Hepatocyte (in vitro differentiated cells): ENCODE data around the gene WIPF3. TPM values are rescaled to one million over a fixed set of nuclear protein-coding genes. Genes with fewer than 3 reads are reported as not detected.

ENCODE experiments used
- DNase-seq: peaks from one replicate; pipeline ENCODE4 v3.0.0-alpha.2; 2016; ENCODE audit warnings: low spot score
- H2AFZ ChIP-seq: fragments of 200-600 bp; sonication (generic); 2 replicates; pipeline ENCODE4 v1.6.0; 2016; ENCODE audit warnings: antibody characterized with exemption, mild to moderate bottlenecking
- H3K27ac ChIP-seq: fragments of 200-600 bp; sonication (generic); 2 replicates; pipeline ENCODE4 v1.5.1; 2016; ENCODE audit warnings: mild to moderate bottlenecking
- H3K27me3 ChIP-seq: fragments of 200-600 bp; sonication (generic); 2 replicates; pipeline ENCODE4 v1.6.1; 2016
- H3K36me3 ChIP-seq: fragments of 200-600 bp; sonication (generic); replicated peaks from 2 replicates; pipeline ENCODE4 v1.5.1; 2016; ENCODE audit warnings: low read depth; ENCODE audit not compliant: insufficient read depth
- H3K4me1 ChIP-seq: fragments of 200-600 bp; sonication (generic); 2 replicates; pipeline ENCODE4 v1.5.1; 2016; ENCODE audit warnings: mild to moderate bottlenecking, moderate library complexity; ENCODE audit not compliant: insufficient read depth
- H3K4me2 ChIP-seq: fragments of 200-600 bp; sonication (generic); 2 replicates; pipeline ENCODE4 v1.6.0; 2016
- H3K4me3 ChIP-seq: fragments of 200-600 bp; sonication (generic); 2 replicates; pipeline ENCODE4 v1.5.1; 2016; ENCODE audit warnings: mild to moderate bottlenecking
- H3K79me2 ChIP-seq: fragments of 200-600 bp; sonication (generic); 2 replicates; pipeline ENCODE4 v1.6.0; 2017; ENCODE audit warnings: mild to moderate bottlenecking
- H3K9me2 ChIP-seq: fragments of 200-600 bp; sonication (generic); replicated peaks from 2 replicates; pipeline ENCODE4 v1.6.0; 2017; ENCODE audit warnings: mild to moderate bottlenecking; ENCODE audit not compliant: insufficient read depth
- H3K9me3 ChIP-seq: fragments of 200-600 bp; sonication (generic); 2 replicates; pipeline ENCODE4 v1.5.1; 2016; ENCODE audit warnings: low read depth, mild to moderate bottlenecking
- H4K20me1 ChIP-seq: fragments of 200-600 bp; sonication (generic); 2 replicates; pipeline ENCODE4 v1.6.0; 2016; ENCODE audit warnings: mild to moderate bottlenecking; ENCODE audit not compliant: insufficient read depth, poor library complexity, severe bottlenecking
- CTCF ChIP-seq: fragments of 200-600 bp; sonication (generic); IDR thresholded peaks from 2 replicates; pipeline ENCODE4 v1.5.1; 2016; ENCODE audit warnings: antibody characterized with exemption, mild to moderate bottlenecking; ENCODE audit not compliant: poor library complexity
- EZH2 ChIP-seq: fragments of 200-600 bp; sonication (generic); IDR thresholded peaks from 2 replicates; pipeline ENCODE4 v1.6.1; 2016; ENCODE audit warnings: antibody characterized with exemption, mild to moderate bottlenecking, borderline replicate concordance
- EZH2phosphoT487 ChIP-seq: fragments of 200-600 bp; sonication (generic); IDR thresholded peaks from one replicate; pipeline ENCODE4 v1.6.1; 2018; ENCODE audit warnings: antibody characterized with exemption, mild to moderate bottlenecking, low read depth, moderate library complexity; ENCODE audit not compliant: unreplicated experiment, severe bottlenecking
- WGBS: methylation state at CpG from one replicate; pipeline ENCODE4 v1.1.6; 2016; ENCODE audit warnings: low lambda C conversion rate; ENCODE audit errors: missing lambda C conversion rate; 5-methylcytosine and 5-hydroxymethylcytosine counted together
- polyA plus RNA-seq: library from polyadenylated mRNA; unstranded; fragments of >200 nt; fragmentation: Nextera tagmentation; extraction: Ambion mirVana; gene quantifications from 2 replicates; pipeline ENCODE4 v1.2.1, GENCODE V29; 2016
- total RNA-seq: library from RNA; depleted of rRNA; stranded (reverse); fragments of >200 nt; gene quantifications from 2 replicates; pipeline ENCODE4 v1.2.3, GENCODE V29; 2014

Gene WIPF3
- total and polyA plus RNA-seq, 2 experiments from 2014 or later: 0.98 to 2.4 TPM

GRCh38 chr7:29866490-29866930 is 60.2 kb downstream of the WIPF3 start:
- no peak overlapping the region for H3K4me3 ChIP-seq
- H3K9me3 ChIP-seq: no peaks in the 10 kb centered on the region
- H3K4me2 ChIP-seq: no peak overlapping the region
- TF ChIP-seq CTCF: no peak
- TF ChIP-seq EZH2: no peak
- TF ChIP-seq EZH2phosphoT487: no peak
- H3K27me3 ChIP-seq: no peaks in the 10 kb centered on the region
- H3K27ac ChIP-seq: no peak overlapping the region
- no peaks in the 10 kb centered on the region for H3K36me3 ChIP-seq
- no peaks in the 10 kb centered on the region for H3K79me2 ChIP-seq
- no peaks in the 10 kb centered on the region for H4K20me1 ChIP-seq
- no peak overlapping the region for H2AFZ ChIP-seq
- peak; percentile 46 for DNase-seq
- 80% methylated on average over 3 of the region's 3 CpGs for WGBS
- peaks cover 6% of the 10 kb centered on the region for H3K4me1 ChIP-seq
- no peaks in the 10 kb centered on the region for H3K9me2 ChIP-seq

GRCh38 chr7:29871787-29872398 is 65.6 kb downstream of the WIPF3 start:
- no peaks in the 10 kb centered on the region for H3K9me2 ChIP-seq
- no peak overlapping the region for H3K27ac ChIP-seq
- H3K9me3 ChIP-seq: no peaks in the 10 kb centered on the region
- DNase-seq: no peak
- 61% methylated on average over 5 of the region's 5 CpGs for WGBS
- no peak for TF ChIP-seq EZH2
- TF ChIP-seq CTCF: no peak
- TF ChIP-seq EZH2phosphoT487: no peak
- no peaks in the 10 kb centered on the region for H3K27me3 ChIP-seq
- no peak overlapping the region for H2AFZ ChIP-seq
- H3K4me3 ChIP-seq: no peak overlapping the region
- H3K79me2 ChIP-seq: no peaks in the 10 kb centered on the region
- H3K4me2 ChIP-seq: no peak overlapping the region
- no peaks in the 10 kb centered on the region for H3K4me1 ChIP-seq
- no peaks in the 10 kb centered on the region for H3K36me3 ChIP-seq
- H4K20me1 ChIP-seq: no peaks in the 10 kb centered on the region

GRCh38 chr7:29873644-29874294 is 67.5 kb downstream of the WIPF3 start:
- H3K9me3 ChIP-seq: no peaks in the 10 kb centered on the region
- H2AFZ ChIP-seq: no peak overlapping the region
- H3K9me2 ChIP-seq: no peaks in the 10 kb centered on the region
- H3K4me2 ChIP-seq: no peak overlapping the region
- DNase-seq: no peak
- H3K79me2 ChIP-seq: no peaks in the 10 kb centered on the region
- H3K4me1 ChIP-seq: no peaks in the 10 kb centered on the region
- TF ChIP-seq EZH2phosphoT487 (no peak), EZH2 (no peak), CTCF (no peak)
- H3K36me3 ChIP-seq: no peaks in the 10 kb centered on the region
- no peak overlapping the region for H3K27ac ChIP-seq
- no peak overlapping the region for H3K4me3 ChIP-seq
- WGBS: 100% methylated on average over 4 of the region's 4 CpGs
- H3K27me3 ChIP-seq: no peaks in the 10 kb centered on the region
- no peaks in the 10 kb centered on the region for H4K20me1 ChIP-seq
